RWPE2 (cell line): Measurements from ENCODE around the gene COX7A2L.

Experiments
- ATAC-seq: fragments of 200-7000 bp; cut with Tn5 transposase; 3 replicates; pipeline ENCODE4 v1.9.1; 2021; ENCODE audit warnings: low read depth
- DNase-seq: peaks from one replicate; pipeline ENCODE4 v3.0.0-alpha.2; 2020; ENCODE audit warnings: low spot score
- H3K27ac ChIP-seq: fragments of 450-650 bp; 2 replicates; pipeline ENCODE4 v1.5.1; 2017; ENCODE audit warnings: mild to moderate bottlenecking; ENCODE audit not compliant: poor library complexity, severe bottlenecking
- H3K27me3 ChIP-seq: fragments of 250-450 bp; sonication (Bioruptor Pico); 2 replicates; pipeline ENCODE4 v1.5.1; 2021; ENCODE audit warnings: mild to moderate bottlenecking, moderate library complexity; ENCODE audit not compliant: insufficient read depth, poor library complexity, severe bottlenecking
- H3K36me3 ChIP-seq: fragments of 250-450 bp; sonication (Bioruptor Pico); 2 replicates; pipeline ENCODE4 v1.5.1; 2020; ENCODE audit warnings: low read depth, mild to moderate bottlenecking, moderate library complexity
- H3K4me1 ChIP-seq: fragments of 250-450 bp; sonication (Bioruptor Pico); 2 replicates; pipeline ENCODE4 v1.5.1; 2021; ENCODE audit warnings: mild to moderate bottlenecking, moderate library complexity; ENCODE audit not compliant: insufficient read depth, poor library complexity, severe bottlenecking
- H3K4me3 ChIP-seq: fragments of 250-450 bp; sonication (Bioruptor Pico); 2 replicates; pipeline ENCODE4 v1.5.1; 2021; ENCODE audit warnings: mild to moderate bottlenecking, moderate library complexity; ENCODE audit not compliant: severe bottlenecking
- H3K9me3 ChIP-seq: fragments of 250-450 bp; sonication (Bioruptor Pico); 2 replicates; pipeline ENCODE4 v1.5.1; 2021; ENCODE audit warnings: mild to moderate bottlenecking, moderate library complexity; ENCODE audit not compliant: severe bottlenecking
- CTCF ChIP-seq: fragments of 450-650 bp; IDR thresholded peaks from one replicate; pipeline ENCODE4 v1.5.1; 2017; ENCODE audit warnings: mild to moderate bottlenecking, moderate library complexity; ENCODE audit not compliant: poor library complexity, severe bottlenecking

COX7A2L gene

GRCh38 chr2:42340045-42340937, 20.7 kb downstream of the COX7A2L start:
- no peak for DNase-seq
- H3K27me3 ChIP-seq, result no peaks in the 10 kb centered on the region
- H3K27ac ChIP-seq, result no peak overlapping the region
- H3K4me3 ChIP-seq, result no peak overlapping the region
- peaks cover 13% of the 10 kb centered on the region for H3K4me1 ChIP-seq
- peaks cover 41% of the 10 kb centered on the region for H3K36me3 ChIP-seq
- ATAC-seq, result no peak
- TF ChIP-seq CTCF, result no peak
- no peaks in the 10 kb centered on the region for H3K9me3 ChIP-seq

DNA sequence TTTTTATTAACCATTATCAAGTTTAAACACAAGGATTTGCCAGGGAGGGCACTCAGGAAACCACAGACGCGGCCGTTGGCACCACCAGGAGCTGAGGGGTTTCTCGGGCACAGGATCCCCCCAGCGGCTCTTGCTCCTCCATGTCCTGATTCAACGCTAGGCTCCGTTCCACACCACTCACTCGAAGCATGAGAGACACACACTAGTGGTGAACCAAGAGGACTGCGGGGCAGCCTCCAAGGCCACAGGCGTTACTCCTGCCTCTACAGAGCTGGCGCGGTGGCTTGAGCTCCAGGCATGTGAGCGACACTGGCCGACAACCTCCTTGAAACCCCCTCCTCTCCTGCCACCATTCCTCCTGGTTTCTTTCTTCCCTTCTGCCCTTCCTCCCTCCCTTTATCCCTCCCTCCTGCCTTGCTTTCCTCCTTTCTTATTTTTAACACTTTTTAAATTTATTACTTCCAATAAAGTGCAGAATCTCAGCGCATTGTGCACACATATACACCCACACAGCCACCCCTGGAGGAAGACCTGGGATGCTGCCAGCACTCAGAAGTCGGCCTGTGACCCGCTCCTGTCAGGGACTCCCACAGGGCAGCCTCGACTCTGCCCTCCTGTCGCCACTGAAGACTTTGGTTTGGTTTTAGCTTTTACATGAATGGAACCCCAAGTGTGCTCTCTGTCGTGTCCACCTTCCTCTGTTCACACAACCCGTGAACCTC, 21.7 kb downstream of the COX7A2L start:
- Histone ChIP-seq H3K27me3 (no peaks in the 10 kb centered on the region), H3K36me3 (peaks cover 34% of the 10 kb centered on the region), H3K4me1 (peaks cover 13% of the 10 kb centered on the region), H3K4me3 (no peak overlapping the region), H3K9me3 (no peaks in the 10 kb centered on the region), H3K27ac (no peak overlapping the region)
- ATAC-seq (no peak), DNase-seq (no peak)
- no peak for TF ChIP-seq CTCF

DNA sequence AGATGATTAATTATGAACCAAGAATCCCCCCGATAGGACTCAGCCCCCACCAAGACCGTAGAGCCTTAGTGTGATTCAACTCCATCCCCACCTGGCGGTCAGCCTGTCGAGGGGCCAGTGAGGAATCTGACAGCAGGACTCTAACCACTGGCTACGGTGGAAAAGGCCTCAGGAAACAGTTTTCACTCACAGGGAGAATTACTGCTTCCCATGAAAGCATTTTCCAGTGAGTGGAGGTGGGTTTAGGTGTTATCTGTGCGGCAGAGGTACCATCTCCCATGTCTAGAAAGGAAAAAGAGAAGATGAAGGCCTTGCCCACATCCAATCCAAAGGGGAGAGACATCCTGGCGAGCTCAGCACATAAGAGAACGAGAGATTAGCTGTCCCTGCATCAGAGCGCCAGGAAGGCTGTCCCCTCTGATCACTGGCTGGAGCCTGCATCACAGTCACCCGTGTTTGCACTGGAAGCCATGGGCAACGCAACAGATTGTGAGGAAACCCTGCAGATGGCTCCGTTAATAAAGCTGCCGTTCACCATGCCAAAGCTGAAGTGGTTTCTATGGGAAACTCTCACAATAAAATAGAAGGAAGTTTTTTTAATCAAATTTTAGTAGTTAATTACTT, 22.3 kb downstream of the COX7A2L start:
- no peak for DNase-seq
- H3K4me3 ChIP-seq, result no peak overlapping the region
- TF ChIP-seq CTCF, result no peak
- ATAC-seq, result no peak
- H3K9me3 ChIP-seq, result no peaks in the 10 kb centered on the region
- H3K27me3 ChIP-seq, result no peaks in the 10 kb centered on the region
- peaks cover 27% of the 10 kb centered on the region for H3K36me3 ChIP-seq
- peaks cover 13% of the 10 kb centered on the region for H3K4me1 ChIP-seq
- H3K27ac ChIP-seq, result no peak overlapping the region

GRCh38 chr2:42337846-42338566, 23.0 kb downstream of the COX7A2L start:
- no peak overlapping the region for H3K27ac ChIP-seq
- peaks cover 10% of the 10 kb centered on the region for H3K4me1 ChIP-seq
- no peak overlapping the region for H3K4me3 ChIP-seq
- no peak for TF ChIP-seq CTCF
- peaks cover 23% of the 10 kb centered on the region for H3K36me3 ChIP-seq
- DNase-seq (no peak), ATAC-seq (no peak)
- H3K27me3 ChIP-seq, result no peaks in the 10 kb centered on the region
- H3K9me3 ChIP-seq, result no peaks in the 10 kb centered on the region
